Measurements from ENCODE around the gene IZUMO1R.

GRCh38 chr11:94315664-94316063 is 11.3 kb downstream of the IZUMO1R start:
- TF ChIP-seq POLR2AphosphoS5 (IDR thresholded peaks at IDR 0.05; ENCODE audit: low read depth, low read length) (no peak), POLR2A (IDR thresholded peaks at IDR 0.05; ENCODE audit: low read depth, low read length) (no peak), TAF1 (IDR thresholded peaks at IDR 0.05; ENCODE audit: borderline replicate concordance, low read depth, low read length) (no peak)

Data from GM12892 (cell line).